Measurements from ENCODE around the gene FBXL14. TPM values are rescaled to one million over a fixed set of nuclear protein-coding genes. Genes with fewer than 3 reads are reported as not detected.
"Not testable (repeated sequence)": the region's sequence is repeated elsewhere in the genome, so short reads cannot be mapped to it uniquely, and the experiment has no call there.

The FBXL14 gene
- total RNA-seq, 6 donors from 2014 or later, result 8.5 to 22.0 (median 14.4) TPM

DNA sequence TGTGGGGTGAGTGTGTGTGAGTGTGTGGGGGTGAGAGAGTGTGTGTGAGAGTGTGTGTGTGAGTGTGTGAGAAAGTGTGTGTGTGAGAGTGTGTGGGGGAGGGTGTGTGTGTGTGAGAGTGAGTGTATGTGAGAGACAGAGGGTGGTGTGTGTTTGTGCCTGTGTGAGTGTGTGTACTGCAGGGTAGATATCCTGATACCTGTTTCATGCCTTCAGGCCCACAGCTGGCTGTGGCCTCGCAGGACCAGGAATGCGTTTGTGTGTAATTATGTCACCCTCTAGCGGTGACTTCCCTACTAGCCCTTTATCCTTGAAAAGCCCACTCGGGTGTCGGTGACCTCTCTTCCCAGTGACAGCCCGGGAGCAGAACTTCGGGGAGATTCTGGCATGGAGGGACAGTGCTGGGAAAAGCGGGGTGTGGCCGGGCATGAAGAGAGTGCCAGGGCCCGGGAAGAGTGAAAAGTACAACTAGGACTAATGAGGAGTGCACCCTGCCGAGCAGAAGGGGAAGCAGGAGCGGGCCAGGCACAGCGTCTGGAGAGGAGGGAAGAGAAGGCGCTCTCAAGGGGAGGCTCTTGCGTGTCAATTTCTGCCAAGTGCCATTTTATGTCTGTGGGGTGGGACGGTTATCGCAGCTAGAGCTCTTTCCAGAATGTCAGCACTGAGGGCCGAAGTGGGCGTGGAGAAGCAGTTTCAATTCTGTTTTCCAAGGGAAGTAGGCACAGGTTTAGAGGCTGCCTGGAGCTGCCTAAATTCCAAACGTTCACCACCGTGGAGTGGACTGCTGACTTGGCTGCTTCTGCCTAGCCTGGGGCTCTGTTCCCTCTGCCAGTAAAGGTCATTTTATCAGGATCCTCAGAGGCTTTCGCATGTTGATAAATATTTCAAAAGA is 11.0 kb upstream of the FBXL14 start:
- peaks cover 24 to 41% (median 31%) of the 10 kb centered on the region in 4 donors for H3K4me1 ChIP-seq
- no peaks in the 10 kb centered on the region for H3K36me3 ChIP-seq
- no peaks in the 10 kb centered on the region for H3K27me3 ChIP-seq
- no peaks in the 10 kb centered on the region for H3K9me3 ChIP-seq
- TF ChIP-seq POLR2A (IDR thresholded peaks at IDR 0.05) (peak in 1 of 4 donors; percentile 47), EP300 (IDR thresholded peaks at IDR 0.05) (no peak), POLR2AphosphoS5 (IDR thresholded peaks at IDR 0.05) (no peak)
- TF ChIP-seq, protein P1, sequence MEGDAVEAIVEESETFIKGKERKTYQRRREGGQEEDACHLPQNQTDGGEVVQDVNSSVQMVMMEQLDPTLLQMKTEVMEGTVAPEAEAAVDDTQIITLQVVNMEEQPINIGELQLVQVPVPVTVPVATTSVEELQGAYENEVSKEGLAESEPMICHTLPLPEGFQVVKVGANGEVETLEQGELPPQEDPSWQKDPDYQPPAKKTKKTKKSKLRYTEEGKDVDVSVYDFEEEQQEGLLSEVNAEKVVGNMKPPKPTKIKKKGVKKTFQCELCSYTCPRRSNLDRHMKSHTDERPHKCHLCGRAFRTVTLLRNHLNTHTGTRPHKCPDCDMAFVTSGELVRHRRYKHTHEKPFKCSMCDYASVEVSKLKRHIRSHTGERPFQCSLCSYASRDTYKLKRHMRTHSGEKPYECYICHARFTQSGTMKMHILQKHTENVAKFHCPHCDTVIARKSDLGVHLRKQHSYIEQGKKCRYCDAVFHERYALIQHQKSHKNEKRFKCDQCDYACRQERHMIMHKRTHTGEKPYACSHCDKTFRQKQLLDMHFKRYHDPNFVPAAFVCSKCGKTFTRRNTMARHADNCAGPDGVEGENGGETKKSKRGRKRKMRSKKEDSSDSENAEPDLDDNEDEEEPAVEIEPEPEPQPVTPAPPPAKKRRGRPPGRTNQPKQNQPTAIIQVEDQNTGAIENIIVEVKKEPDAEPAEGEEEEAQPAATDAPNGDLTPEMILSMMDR (IDR thresholded peaks at IDR 0.05), result peak; percentile 80 to 88 (median 82)
- peak; percentile 90 to 91 for ATAC-seq (ENCODE audit: low FRiP score in 2 of 2)
- WGBS, 2 donors, result 1 to 3% methylated on average over 22 of the region's 22 CpGs
- H3K4me3 ChIP-seq, result peak overlapping the region; percentile 22 to 52 (median 45)
- H3K27ac ChIP-seq, result peak overlapping the region; percentile 85 to 94 (median 88)
- DNase-seq, result peak; percentile 34 to 80

DNA sequence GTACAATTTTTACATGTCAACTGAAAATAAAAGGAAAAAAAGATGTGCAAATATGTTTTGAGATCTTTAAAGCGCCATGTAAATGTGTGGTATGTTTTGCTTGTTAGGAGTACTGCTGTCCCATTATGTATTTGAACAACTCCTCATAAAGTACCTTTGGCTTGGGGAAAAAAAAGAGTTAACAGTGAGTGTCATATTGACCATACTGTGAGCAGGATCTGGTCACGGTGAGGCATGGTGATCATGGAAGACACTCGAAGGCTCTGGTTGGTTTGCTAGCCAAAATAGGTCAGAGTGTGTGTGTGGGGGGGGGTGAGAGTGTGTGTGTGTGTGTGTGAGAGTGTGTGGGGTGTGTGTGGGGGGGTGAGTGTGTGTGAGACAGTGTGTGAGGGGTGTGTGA is 10.1 kb upstream of the FBXL14 start:
- no peak overlapping the region for H3K27ac ChIP-seq
- H3K36me3 ChIP-seq, result no peaks in the 10 kb centered on the region
- H3K9me3 ChIP-seq, result no peaks in the 10 kb centered on the region
- no peak for ATAC-seq (ENCODE audit: low FRiP score in 2 of 2)
- 62 to 69% methylated on average over 3 of the region's 3 CpGs for WGBS, 2 donors
- H3K4me1 ChIP-seq, result peaks cover 24 to 41% (median 31%) of the 10 kb centered on the region in 4 donors
- TF ChIP-seq EP300 (IDR thresholded peaks at IDR 0.05), result no peak
- TF ChIP-seq POLR2A (IDR thresholded peaks at IDR 0.05), result no peak
- TF ChIP-seq, protein P1 (IDR thresholded peaks at IDR 0.05), result no peak
- no peak for TF ChIP-seq POLR2AphosphoS5 (IDR thresholded peaks at IDR 0.05)
- H3K4me3 ChIP-seq, result no peak overlapping the region
- DNase-seq, result no peak
- H3K27me3 ChIP-seq, result no peaks in the 10 kb centered on the region

DNA sequence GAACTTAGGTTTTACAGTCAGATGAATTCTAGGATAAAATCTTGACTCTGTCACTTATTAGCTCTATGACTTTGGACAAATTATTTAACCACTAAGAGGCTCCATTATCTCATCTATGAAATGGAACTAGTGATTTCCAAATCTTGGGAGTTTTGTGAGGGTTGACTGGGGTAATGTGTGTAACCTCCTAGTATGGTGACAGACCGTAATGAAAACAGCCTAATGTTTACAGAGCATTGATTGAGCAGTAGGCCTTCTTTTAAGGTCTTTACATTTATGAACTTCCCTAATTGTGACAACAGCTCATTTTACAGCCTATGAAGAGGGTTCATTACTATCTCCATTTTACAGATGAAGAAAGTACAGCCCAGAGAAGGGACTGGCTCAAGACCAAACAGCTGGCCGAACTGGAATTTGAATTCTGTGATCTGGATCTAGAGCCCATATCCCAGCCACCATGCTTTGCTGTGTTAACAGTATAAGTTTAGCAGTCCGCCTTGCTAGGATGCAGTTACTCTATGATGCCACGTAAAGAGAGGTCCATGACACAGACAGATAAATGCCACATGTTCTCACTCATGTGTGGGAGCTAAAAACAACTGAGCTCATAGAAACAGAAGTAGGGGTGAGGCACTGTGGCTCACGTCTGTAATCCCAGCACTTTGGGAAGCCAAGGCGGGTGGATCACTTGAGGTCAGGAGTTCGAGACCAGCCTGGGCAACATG is 9.1 kb upstream of the FBXL14 start:
- no peak overlapping the region for H3K27ac ChIP-seq
- no peak overlapping the region for H3K4me3 ChIP-seq
- 85 to 94% methylated on average over 7 of the region's 7 CpGs for WGBS, 2 donors
- DNase-seq, result no peak
- peaks cover 17 to 32% (median 25%) of the 10 kb centered on the region in 4 donors for H3K4me1 ChIP-seq
- H3K9me3 ChIP-seq, result no peaks in the 10 kb centered on the region
- no peaks in the 10 kb centered on the region for H3K36me3 ChIP-seq
- TF ChIP-seq POLR2A (IDR thresholded peaks at IDR 0.05), result no peak
- TF ChIP-seq POLR2AphosphoS5 (IDR thresholded peaks at IDR 0.05), result no peak
- TF ChIP-seq EP300 (IDR thresholded peaks at IDR 0.05), result no peak
- TF ChIP-seq, protein P1 (IDR thresholded peaks at IDR 0.05), result no peak
- no peaks in the 10 kb centered on the region for H3K27me3 ChIP-seq
- no peak for ATAC-seq (ENCODE audit: low FRiP score in 2 of 2)

DNA sequence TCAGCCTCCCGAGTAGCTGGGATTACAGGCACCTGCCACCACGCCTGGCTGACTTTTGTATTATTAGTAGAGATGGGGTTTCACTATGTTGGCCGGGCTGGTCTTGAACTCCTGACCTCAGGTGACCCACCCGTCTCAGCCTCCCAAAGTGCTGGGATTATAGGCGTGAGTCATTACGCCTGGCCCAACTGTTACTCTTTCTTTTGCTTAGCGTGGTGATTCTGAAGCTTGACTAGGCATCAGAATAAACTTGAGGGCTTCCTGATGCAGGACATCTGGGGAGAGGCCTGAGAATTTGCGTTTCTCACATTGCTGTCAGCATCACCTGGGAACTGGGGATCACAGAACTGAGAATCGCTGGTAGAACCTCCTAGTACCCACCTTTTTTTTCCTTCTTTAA is 8.3 kb upstream of the FBXL14 start:
- H3K9me3 ChIP-seq; ATAC-seq (ENCODE audit: low FRiP score in 2 of 2); H3K36me3 ChIP-seq; H3K27me3 ChIP-seq; DNase-seq; H3K27ac ChIP-seq; H3K4me3 ChIP-seq: not testable (repeated sequence)
- WGBS, 2 donors, result 91 to 97% methylated on average over 9 of the region's 9 CpGs
- H3K4me1 ChIP-seq, result peaks cover 12 to 25% (median 18%) of the 10 kb centered on the region in 4 donors

DNA sequence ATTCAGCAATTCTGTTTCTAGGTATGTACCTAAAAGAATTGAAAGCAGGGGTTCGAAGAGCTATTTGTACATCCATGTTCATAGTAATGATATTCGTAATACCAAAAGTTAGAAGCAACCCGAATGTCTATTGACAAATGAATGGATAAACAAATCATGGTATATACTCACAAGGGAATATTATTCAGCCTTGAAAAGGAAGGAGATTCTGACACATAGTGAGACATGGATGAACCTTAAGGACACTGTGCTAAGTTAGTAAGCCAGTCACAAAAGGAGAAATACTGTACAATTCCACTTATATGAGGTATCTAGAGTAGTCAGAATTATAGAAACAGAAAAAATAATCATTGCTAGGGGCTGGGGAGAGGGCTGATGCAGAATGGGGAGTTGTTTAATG is 4.4 kb upstream of the FBXL14 start:
- TF ChIP-seq POLR2AphosphoS5 (IDR thresholded peaks at IDR 0.05) (no peak), EP300 (IDR thresholded peaks at IDR 0.05) (no peak), POLR2A (IDR thresholded peaks at IDR 0.05) (no peak)
- TF ChIP-seq, protein P1 (IDR thresholded peaks at IDR 0.05), result no peak
- no peaks in the 10 kb centered on the region for H3K27me3 ChIP-seq
- no peak overlapping the region for H3K27ac ChIP-seq
- H3K4me1 ChIP-seq, result peaks cover under 1 to 13% (median 7%) of the 10 kb centered on the region in 4 donors
- H3K36me3 ChIP-seq, result no peaks in the 10 kb centered on the region
- ATAC-seq (ENCODE audit: low FRiP score in 2 of 2), result no peak
- H3K9me3 ChIP-seq, result no peaks in the 10 kb centered on the region
- 94 to 97% methylated on average over 3 of the region's 3 CpGs for WGBS, 2 donors
- H3K4me3 ChIP-seq, result no peak overlapping the region
- no peak for DNase-seq

Data from upper lobe of left lung (tissue), 6 donors.